Neuronal stem cell (in vitro differentiated cells): ENCODE measurements around the gene MAU2.

ENCODE experiments used
- DNase-seq: peaks from one replicate; pipeline ENCODE4 v3.0.0-alpha.2; 2013; ENCODE audit warnings: low spot score
- H2AFZ ChIP-seq: one replicate; pipeline ENCODE4 v1.6.1; 2013; ENCODE audit warnings: mild to moderate bottlenecking, low read length, inconsistent platforms
- H2AK5ac ChIP-seq: 2 replicates; pipeline ENCODE4 v1.6.1; 2013; ENCODE audit warnings: low read depth, mild to moderate bottlenecking, inconsistent platforms, low read length, moderate library complexity, mixed read lengths
- H2BK120ac ChIP-seq: 2 replicates; pipeline ENCODE4 v1.6.1; 2013; ENCODE audit warnings: low read depth, mild to moderate bottlenecking, inconsistent platforms, low read length, moderate library complexity, mixed read lengths
- H2BK12ac ChIP-seq: one replicate; pipeline ENCODE4 v1.6.1; 2013; ENCODE audit warnings: low read length, inconsistent platforms
- H2BK15ac ChIP-seq: 2 replicates; pipeline ENCODE4 v1.6.1; 2013; ENCODE audit warnings: mild to moderate bottlenecking, low read length, inconsistent platforms, mixed read lengths
- H2BK5ac ChIP-seq: one replicate; pipeline ENCODE4 v1.6.1; 2013; ENCODE audit warnings: inconsistent platforms, mild to moderate bottlenecking, low read length, moderate library complexity
- H3K14ac ChIP-seq: one replicate; pipeline ENCODE4 v1.6.1; 2013; ENCODE audit warnings: low read length, inconsistent platforms
- H3K18ac ChIP-seq: 2 replicates; pipeline ENCODE4 v1.6.1; 2013; ENCODE audit warnings: low read length, inconsistent platforms
- H3K23ac ChIP-seq: 2 replicates; pipeline ENCODE4 v1.6.1; 2013; ENCODE audit warnings: low read depth, mild to moderate bottlenecking, mixed read lengths, low read length, inconsistent platforms; ENCODE audit not compliant: poor library complexity
- H3K27ac ChIP-seq: replicated peaks from 3 replicates; pipeline ENCODE4 v1.5.1; 2013; ENCODE audit warnings: low read length, inconsistent platforms
- H3K27me3 ChIP-seq, 3 experiments: 2 replicates each; pipeline ENCODE4 v1.6.1; 2013; ENCODE audit warnings: low read length in 3 of 3, mild to moderate bottlenecking in 2 of 3, inconsistent platforms in 1 of 3, low read depth in 1 of 3, mixed read lengths in 1 of 3, moderate library complexity in 1 of 3; ENCODE audit not compliant: control insufficient read depth in 3 of 3, insufficient read depth in 3 of 3
- H3K36me3 ChIP-seq, 2 donors: replicated peaks in 1 of 2; 2 replicates each; pipeline ENCODE4 v1.6.1; 2013; ENCODE audit warnings: low read length in 2 of 2; ENCODE audit not compliant: control insufficient read depth in 2 of 2, insufficient read depth in 2 of 2
- H3K4ac ChIP-seq: 2 replicates; pipeline ENCODE4 v1.6.1; 2013; ENCODE audit warnings: inconsistent platforms, mild to moderate bottlenecking, low read length, moderate library complexity
- H3K4me1 ChIP-seq, 2 donors: 1 replicate in 1 of 2; 2 replicates in 1 of 2; pipeline ENCODE4 v1.6.1; 2013; ENCODE audit warnings: low read length in 2 of 2, low read depth in 1 of 2; ENCODE audit not compliant: control insufficient read depth in 2 of 2, insufficient read depth in 1 of 2
- H3K4me2 ChIP-seq: one replicate; pipeline ENCODE4 v1.6.1; 2013; ENCODE audit warnings: mild to moderate bottlenecking, low read length, inconsistent platforms; ENCODE audit not compliant: insufficient read depth, poor library complexity, severe bottlenecking
- H3K4me3 ChIP-seq, 2 donors: 2 replicates each; pipeline ENCODE4 v1.5.1; 2013; ENCODE audit warnings: low read length in 2 of 2, mild to moderate bottlenecking in 2 of 2, inconsistent platforms in 1 of 2, moderate library complexity in 1 of 2
- H3K79me1 ChIP-seq: one replicate; pipeline ENCODE4 v1.6.1; 2013; ENCODE audit warnings: low read depth, mild to moderate bottlenecking, inconsistent platforms, low read length, moderate library complexity
- H3K9ac ChIP-seq: one replicate; pipeline ENCODE4 v1.6.1; 2013; ENCODE audit warnings: mild to moderate bottlenecking, low read depth, low read length, inconsistent platforms; ENCODE audit not compliant: poor library complexity
- H3K9me3 ChIP-seq, 2 donors: replicated peaks in 1 of 2; 2 replicates each; pipeline versions ENCODE3 to v1.6.1; 2013; ENCODE audit warnings: low read length in 2 of 2, mild to moderate bottlenecking in 2 of 2, inconsistent platforms in 1 of 2, low read depth in 1 of 2, mixed read lengths in 1 of 2, moderate library complexity in 1 of 2; ENCODE audit not compliant: control insufficient read depth in 2 of 2, insufficient read depth in 1 of 2
- H4K8ac ChIP-seq: one replicate; pipeline ENCODE4 v1.6.1; 2013; ENCODE audit warnings: low read depth, mild to moderate bottlenecking, inconsistent platforms, low read length, moderate library complexity
- H4K91ac ChIP-seq: one replicate; pipeline ENCODE4 v1.6.1; 2013; ENCODE audit warnings: low read length, low read depth, mild to moderate bottlenecking, inconsistent platforms; ENCODE audit not compliant: poor library complexity
- WGBS, 2 donors: extraction: QIAGEN DNeasy Blood & Tissue Kit; methylation state at CpG; one replicate each; pipeline ENCODE4 v1.1.7; 2013; ENCODE audit warnings: missing lambda C conversion rate in 2 of 2, mixed read lengths in 1 of 2; ENCODE audit not compliant: insufficient read length in 2 of 2, insufficient replicate concordance in 1 of 2; ENCODE audit errors: extremely low coverage in 2 of 2; 5-methylcytosine and 5-hydroxymethylcytosine counted together

The MAU2 gene

DNA sequence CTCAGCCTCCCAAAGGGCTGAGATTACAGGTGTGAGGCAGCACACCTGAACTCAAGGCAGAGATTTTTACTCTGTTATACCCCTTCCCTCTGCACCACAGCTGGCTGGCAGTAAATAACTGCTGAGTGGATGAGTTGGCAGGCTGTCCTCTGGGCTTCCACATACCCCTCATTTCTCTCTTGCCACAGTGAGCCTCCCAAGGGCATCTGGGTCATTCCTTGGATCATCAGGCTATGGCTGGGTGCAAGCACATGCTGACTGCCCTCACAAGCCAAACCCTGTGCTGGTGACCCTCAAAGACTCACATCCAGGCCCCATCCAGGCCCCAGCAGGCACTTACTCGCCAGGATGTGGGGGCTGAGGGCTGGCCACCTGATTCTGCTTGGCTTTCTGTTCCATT lies 4.5 kb upstream of the MAU2 start:
- H4K91ac ChIP-seq, result no peak overlapping the region
- peaks cover 14% of the 10 kb centered on the region for H3K79me1 ChIP-seq
- H4K8ac ChIP-seq, result no peak overlapping the region
- no peaks in the 10 kb centered on the region for H3K27me3 ChIP-seq
- no peak overlapping the region for H3K9ac ChIP-seq
- no peak overlapping the region for H3K18ac ChIP-seq
- peaks cover 0 to 2% of the 10 kb centered on the region in 2 donors for H3K9me3 ChIP-seq
- H3K23ac ChIP-seq, result no peak overlapping the region
- H2BK120ac ChIP-seq, result no peak overlapping the region
- no peak overlapping the region for H2BK15ac ChIP-seq
- H2AFZ ChIP-seq, result no peak overlapping the region
- no peak overlapping the region for H3K4ac ChIP-seq
- H2AK5ac ChIP-seq, result no peak overlapping the region
- DNase-seq, result no peak
- H3K4me2 ChIP-seq, result no peak overlapping the region
- WGBS, 2 donors, result no CpG with 5 or more reads among the region's 1 CpG
- no peak overlapping the region for H3K4me3 ChIP-seq
- peaks cover 4 to 6% of the 10 kb centered on the region in 2 donors for H3K4me1 ChIP-seq
- H3K14ac ChIP-seq, result no peak overlapping the region
- H3K27ac ChIP-seq, result no peak overlapping the region
- H2BK5ac ChIP-seq, result no peak overlapping the region
- no peak overlapping the region for H2BK12ac ChIP-seq
- peaks cover 18 to 59% of the 10 kb centered on the region in 2 donors for H3K36me3 ChIP-seq

DNA sequence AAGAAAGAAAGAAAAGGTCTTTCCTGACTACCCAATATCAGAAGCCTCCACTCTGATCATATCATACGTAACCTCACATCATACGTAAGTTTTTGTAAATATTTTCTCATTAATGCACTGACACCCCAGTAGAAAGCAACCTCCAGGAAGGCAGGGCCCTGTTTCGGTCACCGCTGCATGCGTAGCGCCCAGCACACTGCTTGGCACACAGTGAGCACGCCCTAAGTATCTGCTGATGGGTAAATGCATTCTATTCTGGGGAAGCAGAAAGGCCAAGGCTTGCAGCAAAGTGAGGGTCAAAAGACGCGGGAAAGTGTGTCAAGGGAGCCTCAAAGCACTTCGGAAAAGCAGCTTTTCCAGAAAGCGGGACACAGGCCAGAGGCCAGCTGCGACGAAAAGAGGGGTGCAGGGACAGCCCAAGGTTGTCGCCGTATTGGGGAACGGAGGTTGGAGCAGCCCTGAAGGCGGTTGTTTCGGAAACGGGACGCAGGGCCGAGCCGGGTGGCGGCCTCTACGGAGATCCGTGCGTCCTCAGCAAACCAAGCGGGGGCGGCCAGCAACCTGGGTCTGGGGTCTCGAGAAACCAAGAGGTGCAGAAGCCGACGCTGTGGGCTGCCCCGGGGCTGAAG lies 783 bp upstream of the MAU2 start:
- no peak overlapping the region for H2BK15ac ChIP-seq
- peaks cover 33% of the 10 kb centered on the region for H3K79me1 ChIP-seq
- DNase-seq, result no peak
- no CpG with 5 or more reads among the region's 32 CpGs for WGBS, 2 donors
- H3K4me1 ChIP-seq, result peaks cover 4 to 10% of the 10 kb centered on the region in 2 donors
- H3K4me3 ChIP-seq, result peak overlapping the region; percentile 89 to 93
- peak overlapping the region; percentile 59 for H2AK5ac ChIP-seq
- no peak overlapping the region for H3K14ac ChIP-seq
- no peak overlapping the region for H4K91ac ChIP-seq
- peak overlapping the region; percentile 99 for H2AFZ ChIP-seq
- peak overlapping the region; percentile 98 for H3K23ac ChIP-seq
- peaks cover 0 to 2% of the 10 kb centered on the region in 2 donors for H3K9me3 ChIP-seq
- H2BK120ac ChIP-seq, result no peak overlapping the region
- H3K4me2 ChIP-seq, result peak overlapping the region; percentile 74
- H4K8ac ChIP-seq, result no peak overlapping the region
- H3K27ac ChIP-seq, result peak overlapping the region; percentile 93
- H2BK12ac ChIP-seq, result no peak overlapping the region
- H3K27me3 ChIP-seq, result no peaks in the 10 kb centered on the region
- H3K36me3 ChIP-seq, result peaks cover 24 to 50% of the 10 kb centered on the region in 2 donors
- peak overlapping the region; percentile 97 for H3K18ac ChIP-seq
- peak overlapping the region; percentile 83 for H3K9ac ChIP-seq
- no peak overlapping the region for H3K4ac ChIP-seq
- peak overlapping the region; percentile 98 for H2BK5ac ChIP-seq

DNA sequence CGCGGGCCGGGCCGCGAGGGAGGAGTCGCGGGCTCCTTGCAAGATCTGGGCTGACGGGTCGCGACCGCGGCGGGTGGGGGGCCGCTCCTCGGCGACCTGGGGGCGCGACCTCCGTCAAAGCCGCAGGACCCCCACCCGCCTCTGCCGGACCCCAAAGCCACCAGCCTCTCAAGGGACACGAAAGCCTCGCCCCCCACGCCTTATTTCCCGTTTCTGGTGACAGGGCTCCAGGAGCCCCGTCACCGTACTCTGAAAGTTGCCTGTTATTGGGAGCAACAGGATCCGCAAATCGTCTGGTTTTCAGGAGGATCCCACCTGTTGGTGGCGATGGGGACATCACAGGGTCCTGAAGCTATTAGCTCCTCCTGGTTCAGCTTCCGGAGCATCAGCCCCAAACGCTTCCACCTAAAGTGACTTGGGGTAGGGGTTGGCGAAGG lies 530 bp downstream of the MAU2 start:
- Histone ChIP-seq H3K27me3 (no peaks in the 10 kb centered on the region), H2BK15ac (peak overlapping the region; percentile 60), H3K9ac (peak overlapping the region; percentile 100), H4K91ac (peak overlapping the region; percentile 99), H2BK5ac (peak overlapping the region; percentile 98), H3K18ac (peak overlapping the region; percentile 100), H3K4me2 (peak overlapping the region; percentile 74), H2BK12ac (peak overlapping the region; percentile 82), H3K23ac (peak overlapping the region; percentile 98), H3K36me3 (peaks cover 20 to 50% of the 10 kb centered on the region in 2 donors), H3K27ac (peak overlapping the region; percentile 60), H2AFZ (peak overlapping the region; percentile 99), H2AK5ac (peak overlapping the region; percentile 99), H4K8ac (peak overlapping the region; percentile 98), H3K14ac (peak overlapping the region; percentile 98), H3K4ac (peak overlapping the region; percentile 98), H3K4me1 (peaks cover 4 to 10% of the 10 kb centered on the region in 2 donors), H2BK120ac (no peak overlapping the region), H3K9me3 (peaks cover 0 to 2% of the 10 kb centered on the region in 2 donors), H3K79me1 (peaks cover 31% of the 10 kb centered on the region), H3K4me3 (peak overlapping the region; percentile 89 to 93)
- DNase-seq, result peak; percentile 23
- no CpG with 5 or more reads among the region's 34 CpGs for WGBS, 2 donors

DNA sequence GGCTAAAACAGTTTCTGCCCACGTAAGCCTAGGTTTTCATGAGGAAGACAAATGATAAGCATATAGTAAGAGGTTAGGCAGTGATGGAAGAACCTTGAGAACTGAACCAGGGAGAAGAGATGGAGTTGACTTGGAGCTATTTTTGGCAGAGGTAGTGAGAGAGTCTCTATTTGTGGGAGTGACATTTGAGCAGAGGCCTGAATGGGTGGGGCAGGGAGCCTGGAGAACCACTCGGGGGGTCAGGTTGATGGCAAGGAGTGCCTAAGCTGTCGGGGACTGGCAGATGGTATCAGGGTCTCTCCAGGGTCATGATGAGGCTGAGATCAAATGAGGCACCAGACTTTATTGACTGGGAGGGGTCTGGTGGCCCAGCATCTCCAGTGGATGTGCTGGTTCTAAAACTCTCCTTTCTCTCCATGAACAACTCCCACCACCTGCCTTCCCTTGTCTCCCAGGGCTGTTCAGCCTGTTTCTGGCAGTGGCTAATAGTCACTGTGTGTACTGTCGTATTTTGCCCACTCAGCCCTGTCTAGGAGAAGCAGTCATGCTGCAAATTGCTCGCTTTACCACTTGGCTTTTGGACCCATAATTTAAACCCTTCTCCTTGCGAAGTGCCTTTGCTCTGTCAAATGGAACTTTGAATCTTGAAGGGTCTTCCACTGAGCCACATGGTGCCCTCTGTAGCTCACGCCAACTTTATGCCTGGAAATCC lies 3.6 kb downstream of the MAU2 start:
- WGBS, 2 donors, result no CpG with 5 or more reads among the region's 7 CpGs
- H3K4me2 ChIP-seq, result no peak overlapping the region
- no peak overlapping the region for H2BK15ac ChIP-seq
- no peak overlapping the region for H2AK5ac ChIP-seq
- no peak overlapping the region for H3K27ac ChIP-seq
- H3K4ac ChIP-seq, result no peak overlapping the region
- H4K8ac ChIP-seq, result no peak overlapping the region
- H3K27me3 ChIP-seq, result no peaks in the 10 kb centered on the region
- H2BK12ac ChIP-seq, result no peak overlapping the region
- no peak overlapping the region for H2BK120ac ChIP-seq
- H3K18ac ChIP-seq, result no peak overlapping the region
- no peak for DNase-seq
- H3K14ac ChIP-seq, result no peak overlapping the region
- peaks cover 0 to 2% of the 10 kb centered on the region in 2 donors for H3K9me3 ChIP-seq
- peaks cover 36% of the 10 kb centered on the region for H3K79me1 ChIP-seq
- peaks cover 3 to 9% of the 10 kb centered on the region in 2 donors for H3K4me1 ChIP-seq
- peaks cover 23 to 60% of the 10 kb centered on the region in 2 donors for H3K36me3 ChIP-seq
- no peak overlapping the region for H2BK5ac ChIP-seq
- no peak overlapping the region for H3K23ac ChIP-seq
- H2AFZ ChIP-seq, result no peak overlapping the region
- H4K91ac ChIP-seq, result no peak overlapping the region
- no peak overlapping the region for H3K9ac ChIP-seq
- H3K4me3 ChIP-seq, result no peak overlapping the region
